ENCODE measurements around the gene SPECC1.

- TF ChIP-seq EZH2 (IDR thresholded peaks at IDR 0.05) = no peak
- no peak for TF ChIP-seq CTCF (IDR thresholded peaks at IDR 0.05)
Observed at GRCh38 chr17:20275653-20276052, 266.5 kb downstream of the SPECC1 start.
